Astrocyte of the spinal cord (primary cell): ENCODE data around the gene TMC7.

Source experiments
- DNase-seq: peaks from one replicate; pipeline ENCODE4 v3.0.0; 2011; ENCODE audit warnings: low read depth, low spot score
- H3K4me3 ChIP-seq: 2 replicates; pipeline ENCODE4 v1.5.1; 2011; ENCODE audit warnings: low read depth, mild to moderate bottlenecking, low read length, moderate library complexity
- CTCF ChIP-seq: IDR thresholded peaks from 2 replicates; pipeline ENCODE4 v1.5.1; 2012; ENCODE audit warnings: low read depth, mild to moderate bottlenecking, low read length, inconsistent platforms
- in situ Hi-C: cut with HindIII; loops from 2 replicates; pipeline ENCODE4 v1.10.0; 2017; ENCODE audit warnings: low sequenced_read_pairs

The TMC7 gene

GRCh38 chr16:19031738-19032137 lies 48.0 kb downstream of the TMC7 start:
- no peak for TF ChIP-seq CTCF
- no peak overlapping the region for H3K4me3 ChIP-seq
- in situ Hi-C loops: no loop called here
- DNase-seq: no peak

- TF ChIP-seq CTCF: no peak
- H3K4me3 ChIP-seq: no peak overlapping the region
- in situ Hi-C loops: no loop called here
- no peak for DNase-seq
Observed at GRCh38 chr16:19033761-19034160, 50.0 kb downstream of the TMC7 start.

GRCh38 chr16:19040400-19040799 lies 56.7 kb downstream of the TMC7 start:
- DNase-seq: no peak
- H3K4me3 ChIP-seq: no peak overlapping the region
- in situ Hi-C loops: no loop called here
- TF ChIP-seq CTCF: no peak

GRCh38 chr16:19044769-19045168 lies 61.0 kb downstream of the TMC7 start:
- no peak for DNase-seq
- in situ Hi-C loops: no loop called here
- H3K4me3 ChIP-seq: no peak overlapping the region
- no peak for TF ChIP-seq CTCF

GRCh38 chr16:19046062-19046461 lies 62.3 kb downstream of the TMC7 start:
- in situ Hi-C loops: no loop called here
- no peak for TF ChIP-seq CTCF
- no peak for DNase-seq

GRCh38 chr16:19062706-19063105 lies 79.0 kb downstream of the TMC7 start:
- H3K4me3 ChIP-seq: no peak overlapping the region
- in situ Hi-C loops: no loop called here
- DNase-seq: no peak
- no peak for TF ChIP-seq CTCF

More at GRCh38 chr16:19046062-19046461, 62.3 kb downstream of the TMC7 start:
- H3K4me3 ChIP-seq: no peak overlapping the region

GRCh38 chr16:19066988-19067348 lies 83.2 kb downstream of the TMC7 start:
- TF ChIP-seq CTCF: no peak
- H3K4me3 ChIP-seq: no peak overlapping the region
- in situ Hi-C loops: no loop called here
- no peak for DNase-seq
